Measurements from ENCODE around the gene UGT1A4.

DNA sequence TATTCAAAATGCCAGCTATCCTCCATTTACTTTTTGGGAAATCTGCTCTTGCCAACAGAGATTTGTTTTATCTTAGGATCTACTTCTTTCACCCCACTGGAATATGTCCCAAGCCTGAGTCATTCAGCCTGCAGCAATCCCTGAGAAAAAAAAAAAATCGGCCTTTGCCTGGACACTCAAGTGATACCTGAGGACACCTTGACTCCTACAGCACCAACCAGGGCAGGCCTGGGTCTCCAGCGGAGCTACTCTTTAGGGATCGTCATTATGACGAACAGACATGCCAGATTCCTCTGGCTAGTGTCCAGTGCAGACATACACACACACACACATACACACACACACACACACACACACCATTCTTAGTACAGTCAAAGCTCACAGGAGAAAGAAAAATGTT lies 28.1 kb upstream of the UGT1A4 start:
- no peak for TF ChIP-seq POLR2A (IDR thresholded peaks at IDR 0.05)
- TF ChIP-seq, protein P1, sequence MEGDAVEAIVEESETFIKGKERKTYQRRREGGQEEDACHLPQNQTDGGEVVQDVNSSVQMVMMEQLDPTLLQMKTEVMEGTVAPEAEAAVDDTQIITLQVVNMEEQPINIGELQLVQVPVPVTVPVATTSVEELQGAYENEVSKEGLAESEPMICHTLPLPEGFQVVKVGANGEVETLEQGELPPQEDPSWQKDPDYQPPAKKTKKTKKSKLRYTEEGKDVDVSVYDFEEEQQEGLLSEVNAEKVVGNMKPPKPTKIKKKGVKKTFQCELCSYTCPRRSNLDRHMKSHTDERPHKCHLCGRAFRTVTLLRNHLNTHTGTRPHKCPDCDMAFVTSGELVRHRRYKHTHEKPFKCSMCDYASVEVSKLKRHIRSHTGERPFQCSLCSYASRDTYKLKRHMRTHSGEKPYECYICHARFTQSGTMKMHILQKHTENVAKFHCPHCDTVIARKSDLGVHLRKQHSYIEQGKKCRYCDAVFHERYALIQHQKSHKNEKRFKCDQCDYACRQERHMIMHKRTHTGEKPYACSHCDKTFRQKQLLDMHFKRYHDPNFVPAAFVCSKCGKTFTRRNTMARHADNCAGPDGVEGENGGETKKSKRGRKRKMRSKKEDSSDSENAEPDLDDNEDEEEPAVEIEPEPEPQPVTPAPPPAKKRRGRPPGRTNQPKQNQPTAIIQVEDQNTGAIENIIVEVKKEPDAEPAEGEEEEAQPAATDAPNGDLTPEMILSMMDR (IDR thresholded peaks at IDR 0.05) = no peak
